ENCODE measurements around the gene SYT2. TPM values are rescaled to one million over a fixed set of nuclear protein-coding genes. Genes with fewer than 3 reads are reported as not detected.
A peak's percentile ranks its signal among the peaks of the same experiment; 100 is the strongest.
"Not testable (repeated sequence)": the region's sequence is repeated elsewhere in the genome, so short reads cannot be mapped to it uniquely, and the experiment has no call there.

SYT2 gene
- total RNA-seq, 1 experiment from 2014 or later: 12.1 TPM

DNA sequence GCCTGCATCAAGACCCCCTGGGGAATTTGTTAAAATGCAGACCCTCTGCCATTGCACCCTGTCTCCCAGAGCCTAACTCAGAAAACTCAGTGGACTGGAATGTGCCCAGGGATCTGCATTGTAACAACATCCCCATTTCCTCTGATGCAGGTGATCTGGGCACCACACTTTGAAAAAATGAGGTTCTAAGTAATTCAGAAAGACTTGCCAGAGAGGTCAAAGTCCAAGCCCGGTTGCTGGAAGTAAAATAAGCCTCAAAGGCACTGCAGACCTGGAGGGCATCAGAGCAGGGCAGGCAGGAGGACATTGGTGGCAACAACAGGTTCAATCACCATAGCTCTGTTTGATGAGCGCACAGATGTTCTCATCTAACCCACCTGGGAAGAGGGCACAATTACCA lies 90.7 kb downstream of the SYT2 start (continued):
- no peak for TF ChIP-seq AFF4 (CRISPR knock-in tag; IDR thresholded peaks at IDR 0.05; ENCODE audit: borderline replicate concordance)

GRCh38 chr1:202619012-202619411 lies 91.2 kb downstream of the SYT2 start:
- ATAC-seq; H3K36me3 Mint-ChIP-seq; POLR2A ChIA-PET; H3K27ac Mint-ChIP-seq; H3K27me3 Mint-ChIP-seq (ENCODE audit: low read depth); H3K4me3 Mint-ChIP-seq; H3K9me3 Mint-ChIP-seq; DNase-seq (ENCODE audit: low spot score): not testable (repeated sequence)
- CTCF ChIA-PET: interaction anchor here (0.6 kb wide), 1 partner anchor 404 kb away, joined by 3 read pairs; no protein-coding TSS in a partner anchor
- H3K4me1 Mint-ChIP-seq: peaks cover 31% of the 10 kb centered on the region

DNA sequence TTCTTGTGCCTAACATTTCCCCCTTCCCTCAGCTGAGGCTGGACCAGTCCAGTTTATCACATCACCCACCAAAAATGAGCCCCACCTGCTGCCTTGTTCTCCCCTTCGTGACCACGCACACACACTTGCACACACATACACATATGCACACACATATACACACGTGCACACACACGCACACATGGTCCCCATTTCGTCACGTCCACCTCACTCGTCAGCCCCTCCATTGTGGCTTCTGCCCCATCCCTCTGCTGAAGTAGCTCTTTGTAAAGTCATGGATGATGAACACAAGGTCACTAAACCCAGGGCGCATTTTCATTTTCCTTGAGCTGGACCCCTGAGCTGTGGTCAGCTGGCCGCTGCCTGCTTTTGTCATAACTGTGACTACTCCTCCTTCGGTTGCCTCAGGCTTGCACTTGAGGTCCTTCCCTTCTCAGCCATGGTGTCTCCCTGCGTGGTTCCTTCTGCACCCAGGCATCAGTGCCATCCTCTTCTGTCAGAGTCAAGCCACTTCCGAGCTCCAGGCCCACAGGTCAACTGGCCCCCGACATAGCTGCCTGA lies 93.8 kb downstream of the SYT2 start:
- Mint-ChIP-seq H3K4me3 (no peak overlapping the region), H3K27me3 (ENCODE audit: low read depth) (no peaks in the 10 kb centered on the region), H3K9me3 (no peaks in the 10 kb centered on the region; the same call in 1 of the 2 replicates), H3K27ac (peak overlapping the region; percentile 10; the same call in 1 of the 2 replicates), H3K36me3 (peaks cover 3% of the 10 kb centered on the region; the same call in 1 of the 2 replicates), H3K4me1 (peaks cover 22% of the 10 kb centered on the region)
- ChIA-PET POLR2A (no interaction called here), CTCF (interaction anchor here (0.8 to 1.5 kb wide), 4 partner anchors 10 to 45 kb away, joined by 3 to 5 read pairs (median 3); no protein-coding TSS in a partner anchor)
- ATAC-seq: no peak
- DNase-seq (ENCODE audit: low spot score): no peak
- TF ChIP-seq ATF1 (CRISPR knock-in tag; IDR thresholded peaks at IDR 0.05) (no peak), CDX4 (CRISPR knock-in tag; IDR thresholded peaks at IDR 0.05; ENCODE audit: borderline replicate concordance) (no peak), RELA (CRISPR knock-in tag; IDR thresholded peaks at IDR 0.05; ENCODE audit: borderline replicate concordance) (no peak), ESRRA (CRISPR knock-in tag; IDR thresholded peaks at IDR 0.05; ENCODE audit: borderline replicate concordance) (no peak), CTCF (IDR thresholded peaks at IDR 0.05) (no peak), SP1 (CRISPR knock-in tag; conservative IDR thresholded peaks at IDR 0.05) (no peak), SOX15 (CRISPR knock-in tag; IDR thresholded peaks at IDR 0.05) (no peak), ZNF416 (CRISPR knock-in tag; IDR thresholded peaks at IDR 0.05) (no peak)
- TF ChIP-seq, protein P1, sequence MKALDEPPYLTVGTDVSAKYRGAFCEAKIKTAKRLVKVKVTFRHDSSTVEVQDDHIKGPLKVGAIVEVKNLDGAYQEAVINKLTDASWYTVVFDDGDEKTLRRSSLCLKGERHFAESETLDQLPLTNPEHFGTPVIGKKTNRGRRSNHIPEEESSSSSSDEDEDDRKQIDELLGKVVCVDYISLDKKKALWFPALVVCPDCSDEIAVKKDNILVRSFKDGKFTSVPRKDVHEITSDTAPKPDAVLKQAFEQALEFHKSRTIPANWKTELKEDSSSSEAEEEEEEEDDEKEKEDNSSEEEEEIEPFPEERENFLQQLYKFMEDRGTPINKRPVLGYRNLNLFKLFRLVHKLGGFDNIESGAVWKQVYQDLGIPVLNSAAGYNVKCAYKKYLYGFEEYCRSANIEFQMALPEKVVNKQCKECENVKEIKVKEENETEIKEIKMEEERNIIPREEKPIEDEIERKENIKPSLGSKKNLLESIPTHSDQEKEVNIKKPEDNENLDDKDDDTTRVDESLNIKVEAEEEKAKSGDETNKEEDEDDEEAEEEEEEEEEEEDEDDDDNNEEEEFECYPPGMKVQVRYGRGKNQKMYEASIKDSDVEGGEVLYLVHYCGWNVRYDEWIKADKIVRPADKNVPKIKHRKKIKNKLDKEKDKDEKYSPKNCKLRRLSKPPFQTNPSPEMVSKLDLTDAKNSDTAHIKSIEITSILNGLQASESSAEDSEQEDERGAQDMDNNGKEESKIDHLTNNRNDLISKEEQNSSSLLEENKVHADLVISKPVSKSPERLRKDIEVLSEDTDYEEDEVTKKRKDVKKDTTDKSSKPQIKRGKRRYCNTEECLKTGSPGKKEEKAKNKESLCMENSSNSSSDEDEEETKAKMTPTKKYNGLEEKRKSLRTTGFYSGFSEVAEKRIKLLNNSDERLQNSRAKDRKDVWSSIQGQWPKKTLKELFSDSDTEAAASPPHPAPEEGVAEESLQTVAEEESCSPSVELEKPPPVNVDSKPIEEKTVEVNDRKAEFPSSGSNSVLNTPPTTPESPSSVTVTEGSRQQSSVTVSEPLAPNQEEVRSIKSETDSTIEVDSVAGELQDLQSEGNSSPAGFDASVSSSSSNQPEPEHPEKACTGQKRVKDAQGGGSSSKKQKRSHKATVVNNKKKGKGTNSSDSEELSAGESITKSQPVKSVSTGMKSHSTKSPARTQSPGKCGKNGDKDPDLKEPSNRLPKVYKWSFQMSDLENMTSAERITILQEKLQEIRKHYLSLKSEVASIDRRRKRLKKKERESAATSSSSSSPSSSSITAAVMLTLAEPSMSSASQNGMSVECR (CRISPR knock-in tag; IDR thresholded peaks at IDR 0.05; ENCODE audit: borderline replicate concordance): no peak
- TF ChIP-seq, protein P2, sequence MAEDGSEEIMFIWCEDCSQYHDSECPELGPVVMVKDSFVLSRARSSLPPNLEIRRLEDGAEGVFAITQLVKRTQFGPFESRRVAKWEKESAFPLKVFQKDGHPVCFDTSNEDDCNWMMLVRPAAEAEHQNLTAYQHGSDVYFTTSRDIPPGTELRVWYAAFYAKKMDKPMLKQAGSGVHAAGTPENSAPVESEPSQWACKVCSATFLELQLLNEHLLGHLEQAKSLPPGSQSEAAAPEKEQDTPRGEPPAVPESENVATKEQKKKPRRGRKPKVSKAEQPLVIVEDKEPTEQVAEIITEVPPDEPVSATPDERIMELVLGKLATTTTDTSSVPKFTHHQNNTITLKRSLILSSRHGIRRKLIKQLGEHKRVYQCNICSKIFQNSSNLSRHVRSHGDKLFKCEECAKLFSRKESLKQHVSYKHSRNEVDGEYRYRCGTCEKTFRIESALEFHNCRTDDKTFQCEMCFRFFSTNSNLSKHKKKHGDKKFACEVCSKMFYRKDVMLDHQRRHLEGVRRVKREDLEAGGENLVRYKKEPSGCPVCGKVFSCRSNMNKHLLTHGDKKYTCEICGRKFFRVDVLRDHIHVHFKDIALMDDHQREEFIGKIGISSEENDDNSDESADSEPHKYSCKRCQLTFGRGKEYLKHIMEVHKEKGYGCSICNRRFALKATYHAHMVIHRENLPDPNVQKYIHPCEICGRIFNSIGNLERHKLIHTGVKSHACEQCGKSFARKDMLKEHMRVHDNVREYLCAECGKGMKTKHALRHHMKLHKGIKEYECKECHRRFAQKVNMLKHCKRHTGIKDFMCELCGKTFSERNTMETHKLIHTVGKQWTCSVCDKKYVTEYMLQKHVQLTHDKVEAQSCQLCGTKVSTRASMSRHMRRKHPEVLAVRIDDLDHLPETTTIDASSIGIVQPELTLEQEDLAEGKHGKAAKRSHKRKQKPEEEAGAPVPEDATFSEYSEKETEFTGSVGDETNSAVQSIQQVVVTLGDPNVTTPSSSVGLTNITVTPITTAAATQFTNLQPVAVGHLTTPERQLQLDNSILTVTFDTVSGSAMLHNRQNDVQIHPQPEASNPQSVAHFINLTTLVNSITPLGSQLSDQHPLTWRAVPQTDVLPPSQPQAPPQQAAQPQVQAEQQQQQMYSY (CRISPR knock-in tag; IDR thresholded peaks at IDR 0.05): no peak
- TF ChIP-seq, protein P3, sequence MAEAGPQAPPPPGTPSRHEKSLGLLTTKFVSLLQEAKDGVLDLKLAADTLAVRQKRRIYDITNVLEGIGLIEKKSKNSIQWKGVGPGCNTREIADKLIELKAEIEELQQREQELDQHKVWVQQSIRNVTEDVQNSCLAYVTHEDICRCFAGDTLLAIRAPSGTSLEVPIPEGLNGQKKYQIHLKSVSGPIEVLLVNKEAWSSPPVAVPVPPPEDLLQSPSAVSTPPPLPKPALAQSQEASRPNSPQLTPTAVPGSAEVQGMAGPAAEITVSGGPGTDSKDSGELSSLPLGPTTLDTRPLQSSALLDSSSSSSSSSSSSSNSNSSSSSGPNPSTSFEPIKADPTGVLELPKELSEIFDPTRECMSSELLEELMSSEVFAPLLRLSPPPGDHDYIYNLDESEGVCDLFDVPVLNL (CRISPR knock-in tag; IDR thresholded peaks at IDR 0.05; ENCODE audit: borderline replicate concordance, low read depth): no peak

Data from WTC11 (cell line).